ENCODE results near the gene ITPKB. TPM values are rescaled to one million over a fixed set of nuclear protein-coding genes. Genes with fewer than 3 reads are reported as not detected.
A peak's percentile ranks its signal among the peaks of the same experiment; 100 is the strongest.

Gene ITPKB
- total RNA-seq, 2 experiments from 2014 or later: 43.6 to 44.4 TPM

DNA sequence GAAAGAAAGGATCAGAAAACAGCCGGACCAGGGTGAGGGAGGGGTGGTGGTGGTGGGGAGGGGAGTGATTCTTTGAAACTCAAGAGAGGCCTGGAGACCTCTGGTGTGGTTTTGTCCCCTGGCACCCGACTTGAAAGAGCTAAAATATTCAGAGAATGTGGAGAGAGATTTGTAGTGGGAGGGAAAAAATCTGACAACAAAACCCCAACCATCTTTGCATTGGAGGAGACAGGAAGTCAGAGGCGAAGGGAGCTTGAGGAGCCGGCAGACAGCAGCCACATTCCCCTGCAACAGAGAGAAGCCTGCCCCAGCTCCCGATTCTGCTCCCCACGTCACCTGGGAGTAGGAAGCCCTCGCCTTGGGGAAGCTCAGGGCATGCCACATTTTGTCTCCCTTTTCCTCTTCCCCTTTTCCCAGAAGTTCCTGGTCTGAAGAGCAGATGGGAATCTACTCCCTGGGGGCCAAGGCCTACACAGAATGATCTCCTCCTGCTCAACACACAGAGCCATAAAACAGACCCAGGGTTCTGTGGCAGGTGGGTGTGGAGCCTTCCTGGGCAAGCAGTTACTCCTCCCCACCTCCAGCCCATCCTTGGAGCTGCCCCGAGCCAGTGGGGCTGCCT, 84.9 kb downstream of the ITPKB start:
- Mint-ChIP-seq H3K27ac (peak overlapping the region; percentile 88), H3K27me3 (no peaks in the 10 kb centered on the region), H3K9me3 (no peaks in the 10 kb centered on the region), H3K4me3 (peak overlapping the region; percentile 56), H3K4me1 (peaks cover 65% of the 10 kb centered on the region), H3K36me3 (ENCODE audit: low read depth) (peaks cover 6% of the 10 kb centered on the region)
- ChIA-PET POLR2A (interaction anchor here (0.7 to 3.9 kb wide), 25 partner anchors 9 to 1428 kb away, joined by 3 to 51 read pairs (median 4); partner anchors contain the start of genes ARF1, COQ8A, ITPKB and PARP1), CTCF (interaction anchor here (0.6 to 1.9 kb wide), 17 partner anchors 9 to 229 kb away, joined by 3 to 13 read pairs (median 3); partner anchors contain the start of gene ITPKB)
- no peak for DNase-seq

DNA sequence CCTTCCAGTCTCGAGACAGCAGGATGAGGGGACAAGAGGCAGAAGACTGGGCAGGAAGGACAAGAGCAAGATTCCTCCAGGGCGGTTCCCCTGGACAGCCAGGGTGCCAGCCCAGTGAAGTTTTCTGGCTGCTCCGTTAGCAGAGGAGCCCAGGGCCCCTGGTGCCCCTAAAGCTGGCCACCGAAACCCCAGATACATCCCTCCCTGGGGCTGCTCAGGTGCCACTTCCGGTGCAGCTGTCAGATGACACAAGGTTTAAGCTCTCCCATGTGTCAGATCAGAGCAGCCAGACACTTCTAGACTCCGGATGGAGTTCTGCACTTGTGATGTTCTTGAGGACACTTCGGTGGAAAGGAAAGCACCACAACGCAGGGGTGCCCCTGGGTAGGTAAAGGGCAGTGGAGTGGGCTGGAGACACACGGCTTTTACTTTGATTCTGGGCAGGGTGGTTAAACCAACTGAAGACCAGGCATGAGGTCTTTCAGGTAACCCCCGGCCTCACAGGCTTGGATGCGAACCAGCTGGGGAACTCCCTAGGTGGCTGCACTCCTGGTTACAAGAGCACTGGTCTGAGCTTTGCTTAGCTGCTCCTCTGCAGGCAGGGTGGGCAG, 85.7 kb downstream of the ITPKB start:
- DNase-seq: peak; percentile 75
- H3K36me3 Mint-ChIP-seq (ENCODE audit: low read depth): peaks cover 11% of the 10 kb centered on the region
- CTCF ChIA-PET: interaction anchor here (0.6 to 1.9 kb wide), 14 partner anchors 9 to 229 kb away, joined by 3 to 13 read pairs (median 3); partner anchors contain the start of gene ITPKB
- no peaks in the 10 kb centered on the region for H3K9me3 Mint-ChIP-seq
- H3K4me1 Mint-ChIP-seq: peaks cover 62% of the 10 kb centered on the region
- H3K27me3 Mint-ChIP-seq: no peaks in the 10 kb centered on the region
- H3K4me3 Mint-ChIP-seq: peak overlapping the region; percentile 56
- peak overlapping the region; percentile 88 for H3K27ac Mint-ChIP-seq
- POLR2A ChIA-PET: interaction anchor here (1.0 to 3.9 kb wide), 22 partner anchors 10 to 1429 kb away, joined by 3 to 51 read pairs (median 7); partner anchors contain the start of genes ARF1, COQ8A, ITPKB and PARP1

DNA sequence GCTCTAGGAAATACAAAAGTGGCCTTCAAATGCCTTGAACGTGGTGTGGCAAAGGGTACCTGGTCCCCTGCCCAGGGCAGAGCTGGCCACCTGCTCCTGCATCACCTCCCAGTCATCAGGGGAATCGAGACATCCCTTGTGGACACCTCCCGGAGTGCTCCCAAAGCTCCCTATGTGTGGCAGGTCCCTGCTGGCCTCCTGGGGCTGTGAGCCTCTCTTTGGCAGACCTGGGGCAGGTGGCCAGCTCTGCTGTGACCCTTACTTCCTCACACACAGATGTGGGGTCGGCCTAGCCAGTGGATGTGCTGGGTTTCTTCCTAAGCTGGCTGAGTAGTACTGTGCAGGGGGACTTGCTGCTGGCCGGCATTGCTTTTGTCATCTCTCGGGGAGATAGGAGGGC, 86.5 kb downstream of the ITPKB start:
- H3K27ac Mint-ChIP-seq: no peak overlapping the region
- peaks cover 56% of the 10 kb centered on the region for H3K4me1 Mint-ChIP-seq
- H3K4me3 Mint-ChIP-seq: no peak overlapping the region
- ChIA-PET CTCF (interaction anchor here (1.4 to 1.9 kb wide), 3 partner anchors 10 to 35 kb away, joined by 4 to 13 read pairs (median 11); no protein-coding TSS in a partner anchor), POLR2A (interaction anchor here (1.2 to 3.9 kb wide), 8 partner anchors 10 to 875 kb away, joined by 3 to 51 read pairs (median 8); partner anchors contain the start of genes COQ8A and SRP9)
- H3K27me3 Mint-ChIP-seq: no peaks in the 10 kb centered on the region
- peaks cover 17% of the 10 kb centered on the region for H3K36me3 Mint-ChIP-seq (ENCODE audit: low read depth)
- DNase-seq: no peak
- no peaks in the 10 kb centered on the region for H3K9me3 Mint-ChIP-seq

DNA sequence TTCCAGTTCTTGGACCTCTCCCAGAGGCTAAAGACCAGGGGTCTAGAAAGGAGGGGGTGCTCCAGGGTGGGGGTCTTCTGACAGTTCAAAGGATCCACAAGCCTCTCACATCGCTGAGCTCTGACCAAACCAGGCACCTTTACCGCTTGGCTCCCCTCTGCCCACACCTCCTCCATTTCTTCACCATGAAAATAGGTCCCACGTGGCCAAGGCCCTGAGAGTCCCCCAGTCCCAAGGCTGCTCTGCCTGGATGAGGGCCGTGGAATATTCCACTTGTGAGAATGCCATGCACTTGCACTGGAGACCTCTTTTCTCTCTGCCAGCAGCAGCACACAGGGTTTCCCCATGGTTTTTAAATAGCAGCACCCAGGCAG, 87.4 kb downstream of the ITPKB start:
- peaks cover 20% of the 10 kb centered on the region for H3K36me3 Mint-ChIP-seq (ENCODE audit: low read depth)
- H3K9me3 Mint-ChIP-seq: no peaks in the 10 kb centered on the region
- no peak overlapping the region for H3K4me3 Mint-ChIP-seq
- H3K27ac Mint-ChIP-seq: no peak overlapping the region
- ChIA-PET CTCF (interaction anchor here (1.0 to 1.7 kb wide), 4 partner anchors 9 to 177 kb away, joined by 3 to 5 read pairs (median 4); no protein-coding TSS in a partner anchor), POLR2A (interaction anchor here (0.7 to 1.6 kb wide), 2 partner anchors 16 to 51 kb away, joined by 3 to 4 read pairs; no protein-coding TSS in a partner anchor)
- H3K4me1 Mint-ChIP-seq: peaks cover 49% of the 10 kb centered on the region
- DNase-seq: no peak
- H3K27me3 Mint-ChIP-seq: no peaks in the 10 kb centered on the region

DNA sequence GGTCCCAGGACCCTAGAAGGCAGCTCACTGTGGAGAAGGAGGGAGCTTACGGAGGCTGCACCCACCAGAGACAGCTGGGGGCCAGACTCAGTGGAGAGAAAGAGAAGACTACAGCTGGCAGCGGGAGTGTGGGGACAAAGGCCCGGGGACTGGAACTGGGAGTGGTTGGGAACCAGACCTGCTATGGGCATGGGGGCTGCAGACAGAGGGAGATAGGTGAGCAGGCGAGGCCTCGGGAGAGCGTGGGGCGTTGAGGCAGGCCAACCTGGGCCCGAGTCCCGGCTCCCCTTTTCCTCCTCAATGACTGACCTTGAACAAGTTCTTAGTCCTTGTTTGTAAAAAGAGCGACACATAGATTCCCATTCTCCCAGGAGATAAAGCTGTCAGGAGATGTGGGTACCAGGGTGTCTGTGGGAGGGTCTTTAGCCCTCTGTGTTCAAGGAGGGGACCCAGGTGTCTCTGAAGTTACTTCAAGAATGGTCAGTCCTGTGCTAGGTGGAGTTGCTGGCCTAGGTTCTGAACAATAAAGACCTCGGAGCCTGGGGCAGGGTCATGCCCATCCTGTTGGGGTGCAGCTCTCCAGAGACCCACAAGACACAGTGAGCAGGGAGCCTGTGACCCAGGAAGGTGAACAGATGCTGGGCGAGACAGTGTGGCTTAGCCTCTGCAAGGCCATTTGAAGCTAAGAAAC, 87.9 kb downstream of the ITPKB start:
- CTCF ChIA-PET: interaction anchor here (1.0 to 1.7 kb wide), 4 partner anchors 10 to 177 kb away, joined by 3 to 5 read pairs (median 4); no protein-coding TSS in a partner anchor
- POLR2A ChIA-PET: interaction anchor here (0.7 to 1.6 kb wide), 2 partner anchors 16 to 52 kb away, joined by 3 to 4 read pairs; no protein-coding TSS in a partner anchor

DNA sequence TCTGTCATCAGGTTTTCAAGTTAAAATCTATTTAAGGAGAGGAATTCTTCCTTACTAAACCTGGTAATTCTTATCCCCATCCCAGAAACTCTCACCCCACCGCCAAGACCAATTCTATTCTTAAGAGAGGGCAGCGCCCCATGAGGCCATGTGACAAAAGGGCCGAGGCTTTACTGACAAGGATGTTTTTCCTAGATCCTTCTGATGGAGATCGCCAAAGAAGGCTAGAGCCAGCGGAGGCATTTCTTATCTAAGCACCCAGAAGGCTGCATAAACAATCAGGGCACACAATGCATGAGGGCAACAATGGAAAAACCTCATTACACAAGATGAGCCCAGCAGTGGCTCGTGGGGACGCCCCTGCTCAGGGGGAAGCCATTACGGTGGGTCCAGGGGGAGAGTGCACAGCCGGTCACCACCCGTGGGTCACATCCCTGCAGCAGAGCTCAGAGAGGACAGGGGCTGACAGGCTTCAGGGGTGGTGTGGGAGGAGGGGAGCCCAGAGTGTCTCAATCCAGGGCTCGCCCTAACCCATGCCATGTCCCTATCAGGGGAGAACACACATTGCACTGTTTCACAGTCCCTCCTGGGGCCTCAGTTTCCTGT, 88.7 kb downstream of the ITPKB start:
- no peak for DNase-seq
- Mint-ChIP-seq H3K36me3 (ENCODE audit: low read depth) (peaks cover 26% of the 10 kb centered on the region), H3K27ac (no peak overlapping the region), H3K4me3 (no peak overlapping the region), H3K4me1 (peaks cover 43% of the 10 kb centered on the region), H3K27me3 (no peaks in the 10 kb centered on the region), H3K9me3 (no peaks in the 10 kb centered on the region)
- ChIA-PET CTCF (interaction anchor here (0.9 to 1.7 kb wide), 5 partner anchors 9 to 36 kb away, joined by 3 to 5 read pairs (median 3); no protein-coding TSS in a partner anchor), POLR2A (no interaction called here)

More for the DNA sequence above, 87.9 kb downstream of the ITPKB start:
- no peak overlapping the region for H3K27ac Mint-ChIP-seq
- no peaks in the 10 kb centered on the region for H3K27me3 Mint-ChIP-seq
- H3K9me3 Mint-ChIP-seq: no peaks in the 10 kb centered on the region
- peaks cover 44% of the 10 kb centered on the region for H3K4me1 Mint-ChIP-seq
- no peak for DNase-seq
- peaks cover 24% of the 10 kb centered on the region for H3K36me3 Mint-ChIP-seq (ENCODE audit: low read depth)
- H3K4me3 Mint-ChIP-seq: no peak overlapping the region

DNA sequence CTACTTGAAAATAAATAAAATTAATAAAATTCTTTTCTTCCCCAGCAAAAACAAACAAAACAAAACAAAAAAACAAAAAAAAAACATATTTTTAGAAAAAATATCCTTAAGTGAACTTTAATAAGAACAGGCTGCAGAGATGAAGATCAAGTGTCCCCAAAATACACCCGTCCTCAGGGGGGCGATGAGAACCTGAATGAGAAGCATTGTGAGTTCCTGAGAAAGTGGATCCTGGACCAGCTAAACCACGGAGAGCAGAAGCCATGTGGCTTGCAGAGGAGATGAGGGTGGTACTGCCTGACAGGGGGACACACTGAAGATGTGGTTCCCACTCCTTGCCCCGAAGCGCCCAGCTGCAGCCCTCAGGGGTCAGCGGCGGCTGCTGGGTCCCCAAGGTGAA, 89.3 kb downstream of the ITPKB start:
- Mint-ChIP-seq H3K4me3 (no peak overlapping the region), H3K9me3 (no peaks in the 10 kb centered on the region), H3K27ac (no peak overlapping the region), H3K4me1 (peaks cover 43% of the 10 kb centered on the region), H3K27me3 (no peaks in the 10 kb centered on the region), H3K36me3 (ENCODE audit: low read depth) (peaks cover 26% of the 10 kb centered on the region)
- POLR2A ChIA-PET: no interaction called here
- CTCF ChIA-PET: interaction anchor here (0.8 to 2.2 kb wide), 6 partner anchors 9 to 177 kb away, joined by 3 to 5 read pairs (median 4); no protein-coding TSS in a partner anchor
- DNase-seq: peak; percentile 44

DNA sequence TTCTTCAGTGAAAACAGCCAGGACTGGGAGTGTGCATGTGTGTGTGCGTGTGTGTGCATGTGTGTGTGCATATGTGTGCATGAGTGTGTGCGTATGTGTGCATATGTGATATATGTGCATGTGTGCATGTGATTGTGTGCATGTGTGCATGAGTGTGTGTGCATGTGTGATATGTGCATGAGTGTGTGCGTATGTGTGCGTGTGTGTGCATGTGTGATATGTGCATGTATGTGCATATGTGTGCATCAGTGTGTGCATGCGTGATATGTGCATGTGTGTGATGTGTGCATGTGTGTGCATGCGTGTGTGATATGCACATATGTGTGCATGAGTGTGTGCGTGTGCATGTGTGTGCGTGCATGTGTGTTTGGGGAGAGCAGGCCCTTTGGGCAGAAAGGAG, 89.8 kb downstream of the ITPKB start:
- ChIA-PET CTCF (interaction anchor here (0.8 to 2.2 kb wide), 6 partner anchors 8 to 178 kb away, joined by 3 to 5 read pairs (median 4); no protein-coding TSS in a partner anchor), POLR2A (interaction anchor here (0.7 kb wide), 1 partner anchor 91 kb away, joined by 3 read pairs; no protein-coding TSS in a partner anchor)
- no peaks in the 10 kb centered on the region for H3K27me3 Mint-ChIP-seq
- no peak for DNase-seq
- no peak overlapping the region for H3K27ac Mint-ChIP-seq
- H3K9me3 Mint-ChIP-seq: no peaks in the 10 kb centered on the region
- peaks cover 43% of the 10 kb centered on the region for H3K4me1 Mint-ChIP-seq
- peaks cover 27% of the 10 kb centered on the region for H3K36me3 Mint-ChIP-seq (ENCODE audit: low read depth)
- H3K4me3 Mint-ChIP-seq: no peak overlapping the region

DNA sequence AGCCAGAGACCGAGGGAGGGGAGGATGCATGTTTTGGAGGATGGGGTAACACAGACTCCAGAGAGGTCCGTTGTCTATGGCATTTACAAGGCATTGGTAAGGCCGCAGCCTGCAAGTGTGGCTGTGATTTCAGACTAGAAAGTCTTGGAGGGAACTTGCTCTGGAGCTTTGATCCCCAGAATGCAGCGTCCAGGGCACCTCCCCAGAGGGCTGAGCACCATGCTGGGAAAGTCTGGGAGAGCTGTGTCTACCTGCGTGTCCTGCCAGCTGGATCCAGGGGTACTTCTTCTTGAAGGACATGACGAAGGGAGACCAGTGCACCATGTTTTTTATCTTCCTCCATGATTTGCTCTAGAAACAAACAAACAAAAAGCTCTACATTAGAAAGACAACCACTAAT, 90.7 kb downstream of the ITPKB start:
- DNase-seq: no peak
- CTCF ChIA-PET: interaction anchor here (1.6 to 2.2 kb wide), 2 partner anchors 33 to 179 kb away, joined by 4 read pairs; no protein-coding TSS in a partner anchor
- H3K27me3 Mint-ChIP-seq: no peaks in the 10 kb centered on the region
- H3K4me3 Mint-ChIP-seq: no peak overlapping the region
- H3K4me1 Mint-ChIP-seq: peaks cover 43% of the 10 kb centered on the region
- no peaks in the 10 kb centered on the region for H3K9me3 Mint-ChIP-seq
- no peak overlapping the region for H3K27ac Mint-ChIP-seq
- POLR2A ChIA-PET: interaction anchor here (0.7 kb wide), 1 partner anchor 92 kb away, joined by 3 read pairs; no protein-coding TSS in a partner anchor
- peaks cover 34% of the 10 kb centered on the region for H3K36me3 Mint-ChIP-seq (ENCODE audit: low read depth)

DNA sequence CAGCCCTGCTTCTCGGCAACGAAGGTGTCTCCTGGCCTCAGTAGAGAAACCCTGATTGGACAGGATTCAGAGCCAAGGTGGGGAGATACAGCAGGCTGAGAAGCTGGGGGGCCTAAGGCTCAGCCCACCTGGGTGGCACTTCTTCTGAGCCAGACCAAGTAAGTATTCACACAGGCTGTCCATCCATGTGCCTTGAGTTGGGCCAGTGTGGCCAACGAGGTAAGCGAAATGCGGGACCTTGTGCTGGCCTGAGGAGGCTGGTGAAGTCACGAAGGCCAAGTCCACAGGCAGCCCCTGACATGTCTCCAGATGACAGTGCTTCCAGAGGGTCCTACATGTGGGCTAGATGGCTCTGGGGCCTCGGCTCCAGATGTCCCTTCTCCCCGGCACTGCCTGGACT, 91.4 kb downstream of the ITPKB start:
- ChIA-PET CTCF (interaction anchor here (2.2 kb wide), 1 partner anchor 34 kb away, joined by 4 read pairs; no protein-coding TSS in a partner anchor), POLR2A (no interaction called here)
- no peak overlapping the region for H3K4me3 Mint-ChIP-seq
- H3K4me1 Mint-ChIP-seq: peaks cover 43% of the 10 kb centered on the region
- DNase-seq: no peak
- H3K27me3 Mint-ChIP-seq: no peaks in the 10 kb centered on the region
- H3K27ac Mint-ChIP-seq: no peak overlapping the region
- H3K36me3 Mint-ChIP-seq (ENCODE audit: low read depth): peaks cover 39% of the 10 kb centered on the region
- no peaks in the 10 kb centered on the region for H3K9me3 Mint-ChIP-seq

DNA sequence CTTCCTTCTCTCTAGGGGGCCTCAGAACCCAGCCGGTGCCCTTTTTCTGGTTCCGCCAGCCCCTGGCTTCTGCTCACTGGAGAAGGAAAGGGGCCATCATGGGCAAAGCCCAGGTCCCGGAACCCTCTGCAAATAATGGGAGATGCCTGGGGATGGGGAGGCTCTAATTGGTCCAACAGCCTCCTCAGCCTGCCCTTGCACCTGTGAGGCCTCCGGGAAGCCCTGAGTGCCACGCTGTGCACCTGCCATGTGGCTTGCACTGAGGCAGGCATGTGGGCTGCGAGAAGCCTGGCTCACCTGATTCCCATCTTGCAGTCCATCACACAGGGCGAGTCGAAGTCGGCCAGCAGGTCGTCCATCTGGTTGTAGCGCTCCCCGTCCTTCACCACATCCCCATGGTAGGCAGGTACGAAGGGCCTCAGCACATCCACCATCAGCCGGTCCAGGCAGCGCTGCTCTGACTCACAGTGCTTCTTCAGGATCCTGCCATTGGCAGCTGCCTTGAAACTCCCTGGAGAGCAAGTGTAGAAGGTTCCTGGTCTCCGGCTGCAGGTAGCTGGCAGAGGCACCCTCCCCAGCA, 92.1 kb downstream of the ITPKB start:
- POLR2A ChIA-PET: no interaction called here

More for the DNA sequence above, 92.1 kb downstream of the ITPKB start:
- Mint-ChIP-seq H3K4me1 (peaks cover 45% of the 10 kb centered on the region), H3K4me3 (no peak overlapping the region), H3K9me3 (no peaks in the 10 kb centered on the region), H3K27me3 (no peaks in the 10 kb centered on the region), H3K27ac (no peak overlapping the region), H3K36me3 (ENCODE audit: low read depth) (peaks cover 40% of the 10 kb centered on the region)
- CTCF ChIA-PET: no interaction called here
- DNase-seq: no peak
